GM23338 (cell line): ENCODE data around the gene MAN2A2.

Experiments
- CTCF ChIP-seq, 2 experiments: fragments of 200-600 bp in 1 of 2; sonication (generic) in 1 of 2; conservative IDR thresholded peaks; 2 replicates each; pipeline versions ENCODE4 v1.5.1 to v1.6.1; 2016 to 2017; ENCODE audit warnings: antibody characterized with exemption in 2 of 2, low read depth in 2 of 2, mild to moderate bottlenecking in 2 of 2, moderate library complexity in 1 of 2
- EZH2 ChIP-seq: fragments of 200-600 bp; sonication (generic); IDR thresholded peaks from one replicate; pipeline ENCODE4 v1.8.0; 2017; ENCODE audit warnings: antibody characterized with exemption, mild to moderate bottlenecking, low read depth; ENCODE audit not compliant: unreplicated experiment
- JUNB ChIP-seq: IDR thresholded peaks from one replicate; pipeline ENCODE4 v1.6.1; 2016; ENCODE audit warnings: antibody characterized with exemption; ENCODE audit not compliant: unreplicated experiment
- POLR2AphosphoS5 ChIP-seq: IDR thresholded peaks from 2 replicates; pipeline ENCODE4 v1.6.1; 2016; ENCODE audit warnings: antibody characterized with exemption, low read depth

- TF ChIP-seq EZH2: no peak
- peak; percentile 11 to 54; a peak in 2 of 4 replicates for TF ChIP-seq CTCF (conservative IDR thresholded peaks at IDR 0.05; ENCODE audit: low read depth in 2 of 2)
- TF ChIP-seq POLR2AphosphoS5: no peak
- no peak for TF ChIP-seq JUNB
Observed at GRCh38 chr15:90893175-90894090, 9.7 kb upstream of the MAN2A2 start.
